GM10847 (cell line): ENCODE data around the gene GFI1B.

Experiments
- POLR2A ChIP-seq: IDR thresholded peaks from 2 replicates; pipeline ENCODE4 v1.6.1; 2011; ENCODE audit not compliant: insufficient read length; ENCODE audit errors: extremely low read depth

GFI1B gene

GRCh38 chr9:132984202-132985070 is 5.9 kb downstream of the GFI1B start:
- no peak for TF ChIP-seq POLR2A

- TF ChIP-seq POLR2A = no peak
Measured at GRCh38 chr9:132985071-132985350, 6.5 kb downstream of the GFI1B start.

- TF ChIP-seq POLR2A = no peak
Measured at GRCh38 chr9:132985489-132985888, 7.0 kb downstream of the GFI1B start.

DNA sequence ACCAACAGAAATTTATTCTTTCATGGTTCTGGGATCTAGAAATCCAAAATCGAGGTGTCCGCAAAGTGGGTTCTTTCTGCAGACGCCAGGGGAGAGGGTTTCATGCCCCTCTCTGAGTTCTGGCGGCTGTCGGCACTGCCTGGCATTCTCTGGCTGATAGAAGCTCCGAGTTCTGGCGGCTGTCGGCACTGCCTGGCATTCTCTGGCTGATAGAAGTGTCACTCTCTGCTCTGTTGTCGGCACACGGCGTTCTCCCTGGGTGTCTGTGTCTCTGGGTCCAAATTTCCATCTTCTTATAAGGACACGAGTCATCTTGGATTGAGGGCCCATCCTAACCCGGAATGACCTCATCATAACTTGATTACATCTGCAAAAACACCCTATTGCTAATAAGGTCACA is 7.6 kb downstream of the GFI1B start:
- TF ChIP-seq POLR2A = no peak

DNA sequence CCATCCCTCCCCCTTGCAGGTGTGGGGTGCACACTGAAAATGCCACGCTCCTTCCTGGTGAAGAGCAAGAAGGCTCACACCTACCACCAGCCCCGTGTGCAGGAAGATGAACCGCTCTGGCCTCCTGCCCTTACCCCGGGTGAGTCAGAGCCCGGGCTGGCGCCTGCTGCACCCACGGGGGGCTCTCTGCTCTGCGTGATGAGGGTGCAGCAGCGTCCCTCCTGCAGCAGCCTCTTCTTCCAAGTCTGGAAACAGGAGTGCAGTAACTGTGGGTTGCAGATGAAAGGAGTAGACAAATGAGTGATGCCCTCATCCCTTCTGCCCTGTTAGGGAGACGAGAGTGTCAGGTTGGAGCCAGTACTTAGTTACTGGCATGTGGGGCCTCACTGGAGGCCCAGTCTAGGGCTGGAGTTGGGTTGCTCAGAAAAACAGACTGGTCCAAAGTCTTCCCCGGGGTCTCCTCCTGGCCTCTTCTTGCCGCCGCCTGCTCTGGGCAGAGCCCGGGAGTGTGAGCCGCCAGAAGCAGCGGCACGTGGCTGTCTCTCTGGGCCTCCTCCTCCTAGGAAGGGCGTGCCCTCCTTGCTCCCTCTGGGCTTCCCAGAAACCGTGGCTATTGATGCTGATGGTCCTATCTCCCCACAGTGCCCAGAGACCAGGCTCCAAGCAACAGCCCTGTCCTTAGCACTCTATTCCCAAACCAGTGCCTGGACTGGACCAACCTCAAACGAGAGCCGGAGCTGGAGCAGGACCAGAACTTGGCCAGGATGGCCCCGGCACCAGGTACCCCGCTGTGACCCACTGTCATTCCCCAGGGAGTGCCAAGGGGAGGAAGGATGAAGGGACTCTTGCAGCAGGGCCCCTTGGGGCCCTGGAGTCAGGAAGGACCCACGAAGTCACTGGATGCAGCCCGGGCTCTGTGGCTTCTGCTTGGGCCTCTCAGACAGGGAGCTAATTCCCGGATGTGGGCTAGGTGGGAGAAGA is 8.4 kb downstream of the GFI1B start:
- no peak for TF ChIP-seq POLR2A

GRCh38 chr9:132988244-132989013 is 9.9 kb downstream of the GFI1B start:
- TF ChIP-seq POLR2A = no peak

DNA sequence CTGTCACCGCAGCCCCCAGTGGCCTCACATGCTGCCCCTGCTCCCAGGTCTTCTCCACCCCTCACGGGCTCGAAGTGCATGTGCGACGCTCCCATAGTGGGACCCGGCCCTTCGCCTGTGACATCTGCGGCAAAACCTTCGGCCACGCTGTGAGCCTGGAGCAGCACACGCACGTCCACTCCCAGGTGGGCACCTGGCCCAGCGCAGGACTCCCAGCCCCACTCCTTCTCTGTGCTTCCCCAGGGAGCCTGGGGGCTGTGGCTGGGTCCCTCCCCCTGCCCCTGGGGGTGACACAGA is 10.5 kb downstream of the GFI1B start:
- TF ChIP-seq POLR2A = no peak

- no peak for TF ChIP-seq POLR2A
Measured at GRCh38 chr9:132989414-132989996, 11.0 kb downstream of the GFI1B start.

- no peak for TF ChIP-seq POLR2A
Measured at GRCh38 chr9:132990781-132991180, 12.3 kb downstream of the GFI1B start.

DNA sequence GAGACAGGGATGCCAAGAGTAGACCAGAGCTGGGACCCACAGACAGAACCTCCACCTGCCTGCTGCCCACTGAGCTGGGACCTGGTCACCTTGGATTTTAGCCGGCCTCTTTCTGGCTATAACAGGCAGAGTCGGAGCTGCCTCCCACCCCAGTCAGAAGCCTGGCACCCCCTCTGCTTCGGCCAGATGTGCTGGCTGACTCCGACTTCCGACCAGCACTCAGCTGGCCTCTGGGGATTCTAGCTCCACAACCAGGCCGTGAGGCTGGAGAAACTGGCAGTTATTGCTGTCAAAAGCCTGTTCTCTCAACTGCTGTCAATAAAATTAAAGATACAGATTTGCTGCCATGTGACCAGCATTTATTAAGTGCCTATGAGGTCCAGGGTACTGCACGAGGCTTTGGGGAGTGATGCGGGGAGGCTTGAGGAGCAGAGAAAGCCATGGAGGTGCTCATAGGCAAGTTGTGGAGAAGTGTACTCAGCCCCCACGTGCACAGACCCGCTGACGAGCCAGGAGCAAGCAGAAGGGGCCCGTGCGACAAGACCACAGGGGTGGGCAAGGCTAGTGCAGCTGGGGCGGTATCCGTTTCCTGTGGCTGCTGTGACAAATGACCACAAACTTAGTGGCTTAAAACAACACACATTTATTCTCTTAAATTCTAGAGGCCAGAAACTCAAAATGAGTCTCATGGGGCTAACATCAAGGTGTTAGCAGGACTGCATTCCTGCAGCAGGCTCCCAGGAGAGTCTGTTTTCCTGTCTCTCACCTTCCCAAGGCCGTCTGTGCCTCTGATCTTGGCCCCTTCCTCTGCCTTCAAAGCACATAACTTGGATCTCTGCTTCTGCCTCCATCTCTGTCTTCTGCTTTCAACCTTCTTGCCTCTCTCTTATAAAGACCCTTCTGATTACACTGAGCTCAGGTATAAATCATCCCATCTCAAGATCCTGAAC is 13.1 kb downstream of the GFI1B start:
- TF ChIP-seq POLR2A = no peak

DNA sequence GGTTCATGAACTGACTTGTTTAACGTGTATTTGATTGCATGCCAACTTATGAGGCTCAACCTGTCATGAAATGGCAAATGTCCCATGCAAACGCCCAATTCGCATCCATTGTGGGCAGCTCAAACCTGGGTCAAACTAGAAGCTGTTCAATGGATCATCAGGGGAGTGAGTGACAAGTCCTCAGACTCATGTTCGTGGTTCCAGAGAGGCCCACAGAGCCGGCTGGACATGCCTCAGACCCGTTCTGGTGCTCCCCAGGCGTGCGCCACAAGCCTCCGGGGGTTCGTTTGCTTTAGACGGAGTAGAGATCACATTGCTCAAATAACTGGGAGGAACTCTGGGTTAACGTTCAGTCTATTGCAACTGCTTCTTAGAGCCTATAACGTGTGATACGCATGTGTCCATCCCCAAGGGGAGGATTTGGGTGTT is 15.0 kb downstream of the GFI1B start:
- no peak for TF ChIP-seq POLR2A

DNA sequence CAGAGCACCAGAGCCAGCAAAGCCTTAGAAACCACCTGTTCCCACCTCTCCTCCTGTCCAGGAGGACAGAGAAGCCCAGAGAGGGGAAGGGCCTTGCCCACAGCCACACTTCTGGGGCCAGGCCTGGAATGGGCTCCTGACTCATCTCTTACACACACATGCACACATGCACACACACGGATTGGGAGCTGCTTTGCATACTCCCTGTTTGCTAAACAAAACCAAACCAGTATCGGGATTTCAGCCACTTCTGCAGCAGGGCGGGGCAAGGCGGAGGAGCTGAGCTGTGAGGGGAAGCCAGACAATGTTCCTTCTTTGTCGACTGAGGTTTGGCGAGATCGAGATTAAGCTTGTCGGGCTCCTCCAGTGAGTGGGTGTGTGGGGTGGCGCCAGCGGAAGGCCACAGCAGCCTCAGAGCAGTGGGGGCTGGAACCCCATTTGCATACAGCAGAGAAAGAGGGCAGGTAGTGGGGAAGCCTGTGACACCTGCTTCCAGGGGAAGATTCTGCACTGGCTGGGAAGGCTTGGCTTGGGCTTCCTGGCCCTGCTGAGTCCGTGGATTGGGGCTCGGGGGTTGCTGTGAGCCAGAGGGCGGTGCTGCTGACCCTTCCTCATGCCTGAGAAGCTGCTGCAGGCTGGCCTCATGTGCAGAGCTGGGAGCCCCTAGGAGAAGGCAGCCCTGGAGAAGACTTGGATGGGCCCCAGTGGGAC is 16.1 kb downstream of the GFI1B start:
- TF ChIP-seq POLR2A = no peak

DNA sequence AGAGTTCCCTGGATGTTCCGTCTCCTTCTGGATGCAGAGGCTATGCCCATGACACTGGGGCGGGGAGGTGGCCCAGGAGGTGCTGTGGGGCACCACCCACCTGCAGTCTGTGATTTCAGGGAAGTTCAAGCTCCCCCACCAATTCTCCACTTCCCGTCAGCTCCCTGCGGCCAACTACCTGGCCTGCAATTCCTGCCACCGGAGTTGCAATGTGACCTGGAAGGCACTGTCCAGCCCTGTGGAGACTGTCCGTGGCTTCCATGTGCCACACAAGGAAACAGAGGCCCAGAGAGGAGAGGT is 16.6 kb downstream of the GFI1B start:
- TF ChIP-seq POLR2A = no peak

- no peak for TF ChIP-seq POLR2A
Measured at GRCh38 chr9:132995879-132996278, 17.4 kb downstream of the GFI1B start.
